OCI-LY7 (cell line): ENCODE measurements around the gene ZNF385D.

Source experiments
- CTCF ChIP-seq: fragments of 200-600 bp; sonication (generic); conservative IDR thresholded peaks from 2 replicates; pipeline ENCODE4 v1.5.1; 2014; ENCODE audit warnings: mild to moderate bottlenecking, antibody characterized with exemption, low read length, moderate library complexity, mixed read lengths
- EZH2phosphoT487 ChIP-seq: fragments of 200-600 bp; sonication (generic); IDR thresholded peaks from 2 replicates; pipeline ENCODE4 v1.6.1; 2018; ENCODE audit warnings: low read depth, borderline replicate concordance, mild to moderate bottlenecking, mixed run types, antibody characterized with exemption, low read length, moderate library complexity, mixed read lengths

- TF ChIP-seq CTCF (no peak), EZH2phosphoT487 (no peak)
Observed at GRCh38 chr3:21524133-21524532, 226.9 kb downstream of the ZNF385D start.
